ENCODE results near the gene PLAC8L1.

PLAC8L1 gene

DNA sequence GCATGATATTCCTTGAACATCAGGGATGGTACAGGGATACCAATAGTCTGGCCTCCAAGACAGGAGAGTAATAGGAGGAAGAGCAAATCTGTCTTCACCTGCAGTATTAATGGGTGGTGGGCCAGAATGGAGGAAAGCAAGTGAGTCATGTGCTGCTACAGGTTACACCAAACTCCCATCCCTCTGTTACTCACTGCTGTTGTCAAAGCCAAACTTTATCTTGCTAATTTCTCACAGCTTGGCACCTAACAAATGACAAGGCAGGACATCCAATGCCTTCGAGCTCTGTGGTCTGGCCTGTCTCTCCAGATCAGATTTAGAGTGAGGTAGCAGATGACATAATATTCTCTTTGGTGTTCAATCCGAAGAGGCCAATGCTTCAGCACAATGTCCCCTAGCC is 26.8 kb downstream of the PLAC8L1 start:
- no peak for DNase-seq

DNA sequence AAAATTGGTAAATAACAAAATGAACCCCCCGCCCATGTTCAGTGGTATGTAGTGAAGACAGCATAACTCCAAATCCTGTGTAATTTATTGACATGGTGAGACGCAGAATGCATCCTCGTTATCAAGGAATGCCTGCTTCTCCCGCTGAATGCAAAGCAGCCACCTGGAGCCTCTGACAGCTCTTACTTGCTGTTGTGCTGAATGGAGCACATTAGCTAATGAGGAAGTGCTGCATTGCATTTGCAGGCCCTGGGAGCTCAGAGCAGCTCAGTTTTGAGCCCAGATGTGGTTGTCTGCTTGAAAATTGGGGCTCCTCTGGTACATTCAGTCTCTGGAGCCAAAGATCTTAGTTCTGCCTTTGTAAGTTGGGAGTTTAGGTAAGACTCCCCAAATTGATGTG is 28.9 kb downstream of the PLAC8L1 start:
- no peak for DNase-seq

DNA sequence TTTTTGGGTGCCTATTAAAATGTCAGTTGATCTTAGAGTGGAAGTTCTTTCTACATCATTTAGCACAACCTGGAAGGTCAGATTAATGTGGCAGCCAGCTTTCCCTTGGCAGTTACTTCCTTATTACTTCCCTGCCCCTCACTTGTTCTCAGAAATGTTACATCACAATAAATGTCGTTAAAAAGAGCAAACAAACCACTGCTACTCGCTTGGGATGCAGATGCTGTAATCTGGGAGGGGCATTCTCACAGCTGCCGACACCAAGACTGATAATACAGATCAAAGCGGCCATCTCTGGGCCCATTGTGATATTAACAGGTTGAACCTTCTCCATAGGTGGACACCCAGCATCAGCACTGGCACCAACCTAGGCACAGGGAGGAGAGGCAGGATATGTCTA is 29.3 kb downstream of the PLAC8L1 start:
- DNase-seq: peak; percentile 30

DNA sequence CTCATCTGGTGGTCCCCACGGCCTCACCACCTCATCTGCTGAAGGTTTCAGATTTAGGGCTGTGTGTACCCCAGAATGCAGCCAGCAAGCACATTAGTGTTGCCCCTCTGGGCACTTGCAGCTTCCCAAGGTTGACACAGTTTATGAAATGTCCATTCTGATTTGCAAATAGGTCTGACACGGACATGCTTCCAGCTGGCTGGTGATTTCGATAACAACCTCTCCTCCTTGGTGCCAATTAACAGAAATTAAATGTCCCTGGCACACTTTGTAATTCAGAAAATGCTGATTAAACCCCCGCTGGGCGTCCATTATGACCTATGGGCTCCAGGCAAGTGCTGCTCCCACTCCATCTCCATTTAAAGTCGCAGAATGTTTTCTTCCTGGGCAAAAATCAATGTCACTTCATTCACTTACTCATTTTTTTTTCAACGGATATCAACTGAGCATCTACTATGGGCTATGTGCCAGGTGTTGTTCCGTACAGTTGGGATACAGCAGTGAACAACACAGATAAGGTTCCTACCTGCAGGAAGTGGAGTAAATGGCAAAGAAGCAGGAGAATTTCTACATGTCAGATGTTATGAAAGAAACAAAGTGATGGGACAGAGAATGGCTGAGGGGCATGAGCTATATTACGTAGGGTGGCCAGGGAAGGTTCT is 32.0 kb downstream of the PLAC8L1 start:
- no peak for DNase-seq

DNA sequence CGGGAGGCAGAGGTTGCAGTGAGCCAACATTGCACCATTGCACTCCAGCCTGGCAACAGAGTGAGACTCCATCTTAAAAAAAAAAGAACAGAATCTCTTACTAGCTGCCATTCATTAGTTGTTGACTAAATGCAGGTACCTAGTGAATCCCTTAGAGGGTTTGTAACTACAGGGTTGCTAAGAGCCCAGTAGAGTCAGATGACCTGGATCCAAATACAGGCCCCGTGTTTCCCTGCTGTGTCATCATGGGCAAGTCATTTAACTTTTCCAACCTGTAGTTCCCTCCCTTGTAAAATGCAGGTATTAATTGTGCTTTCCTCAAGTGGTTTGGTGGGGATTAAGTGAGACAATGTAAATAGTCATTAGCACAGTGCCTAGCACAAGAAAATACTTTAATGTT is 32.8 kb downstream of the PLAC8L1 start:
- DNase-seq: no peak

DNA sequence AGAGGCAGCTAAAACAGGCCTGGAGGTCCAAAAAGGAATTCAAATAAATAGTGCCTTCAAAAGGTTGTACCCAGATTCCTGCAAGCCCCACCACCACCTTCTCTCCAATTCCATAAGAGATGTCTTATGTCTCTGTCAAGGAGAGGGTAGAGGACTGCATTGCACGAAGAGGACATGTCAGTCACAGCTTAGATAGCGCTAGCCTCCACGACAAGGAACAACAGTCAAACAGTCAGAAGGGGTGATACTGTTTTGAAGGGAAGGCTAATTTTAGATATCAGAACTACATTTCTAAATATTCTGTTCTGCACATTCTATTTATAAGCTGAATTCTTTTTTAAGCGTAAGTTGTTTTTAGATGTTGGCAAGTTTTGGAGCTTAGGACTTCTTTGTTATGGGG is 34.2 kb downstream of the PLAC8L1 start:
- DNase-seq: no peak

DNA sequence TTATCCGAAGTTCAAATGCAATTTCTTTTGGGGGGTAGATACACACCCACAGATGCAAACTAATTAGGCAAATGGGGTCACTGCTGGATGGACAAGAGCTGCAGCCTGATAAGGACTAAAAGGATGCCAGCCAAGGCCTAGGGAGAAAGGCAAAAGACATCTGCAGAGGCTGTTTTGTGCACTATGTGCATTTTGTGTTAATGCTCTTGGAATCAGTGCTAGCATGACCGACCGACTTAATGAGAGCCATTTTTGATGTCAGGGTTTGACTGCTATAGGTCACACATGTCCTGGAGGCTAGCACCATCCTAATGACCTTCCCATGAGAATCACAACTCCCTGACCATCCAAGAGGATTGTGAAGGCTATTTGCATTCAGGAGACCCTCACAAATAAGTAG is 34.6 kb downstream of the PLAC8L1 start:
- no peak for DNase-seq

DNA sequence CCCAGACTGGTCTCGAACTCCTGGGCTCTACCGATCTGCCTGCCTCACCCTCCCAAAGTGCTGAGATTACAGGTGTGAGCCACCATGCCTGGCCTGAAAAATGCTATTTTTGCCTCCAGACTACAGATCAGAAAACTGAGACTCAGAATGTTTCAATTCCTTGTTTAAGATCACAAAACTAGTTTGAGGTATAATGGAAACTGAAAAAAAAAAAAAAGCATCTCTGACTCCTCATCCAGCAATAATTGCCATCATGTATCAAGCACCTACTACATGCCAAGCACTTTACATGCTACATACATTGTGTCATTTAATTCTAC is 35.6 kb downstream of the PLAC8L1 start:
- DNase-seq: no peak

DNA sequence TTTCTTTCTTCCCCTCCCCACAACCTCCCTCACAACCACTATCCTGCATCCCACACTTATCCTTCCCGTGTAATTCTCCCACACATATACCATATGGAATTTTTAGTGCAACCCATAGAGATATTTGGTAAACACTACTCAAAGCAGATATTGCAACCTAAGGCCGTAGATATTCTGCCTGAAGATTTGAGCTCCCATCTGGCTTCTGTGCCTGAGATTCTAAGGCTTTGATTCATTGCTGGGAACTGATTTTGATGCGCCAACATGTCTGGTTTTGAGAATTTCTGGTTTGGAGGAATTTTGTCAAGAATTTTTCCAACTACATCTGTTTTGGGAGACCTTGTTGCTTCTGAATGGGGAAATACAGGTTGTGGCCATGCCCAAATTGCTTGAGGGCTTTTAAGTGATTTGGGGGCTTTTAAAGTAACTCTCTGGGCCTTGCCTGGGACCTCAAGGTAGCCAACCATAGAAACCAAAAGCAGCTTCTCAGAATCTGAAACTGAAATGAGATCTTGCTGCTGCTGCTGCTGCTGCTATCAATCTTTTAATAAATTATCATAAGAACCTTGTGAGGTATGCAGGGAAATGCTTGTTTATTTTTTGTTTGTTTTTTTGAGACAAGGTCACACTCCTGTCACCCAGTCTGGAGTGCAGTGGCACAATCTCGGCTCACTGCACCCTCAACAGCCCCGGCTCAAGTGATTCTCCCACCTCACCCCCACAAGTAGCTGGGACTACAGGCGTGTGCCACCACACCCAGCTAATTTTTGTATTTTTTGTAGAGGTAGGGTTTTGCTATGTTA is 36.2 kb downstream of the PLAC8L1 start:
- DNase-seq: no peak

DNA sequence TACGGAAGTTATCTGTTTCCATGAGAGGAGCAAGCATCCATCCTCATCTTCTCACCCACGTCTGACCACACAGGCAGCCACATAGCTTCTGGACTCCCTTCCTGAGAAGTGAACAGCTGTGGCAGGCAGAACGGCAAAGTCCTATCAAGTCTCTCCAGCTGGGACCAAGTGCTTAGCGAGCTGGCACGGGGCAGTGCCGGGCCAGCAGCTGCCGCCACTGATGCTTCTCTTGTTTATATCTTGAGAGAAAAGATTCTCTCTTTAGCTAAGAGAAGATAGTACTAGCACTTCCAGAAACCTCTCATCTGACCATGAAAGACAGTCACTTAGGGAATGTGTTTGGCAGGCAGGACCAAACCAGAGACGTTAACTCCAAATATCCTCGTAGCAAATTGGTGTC is 37.2 kb downstream of the PLAC8L1 start:
- no peak for DNase-seq

DNA sequence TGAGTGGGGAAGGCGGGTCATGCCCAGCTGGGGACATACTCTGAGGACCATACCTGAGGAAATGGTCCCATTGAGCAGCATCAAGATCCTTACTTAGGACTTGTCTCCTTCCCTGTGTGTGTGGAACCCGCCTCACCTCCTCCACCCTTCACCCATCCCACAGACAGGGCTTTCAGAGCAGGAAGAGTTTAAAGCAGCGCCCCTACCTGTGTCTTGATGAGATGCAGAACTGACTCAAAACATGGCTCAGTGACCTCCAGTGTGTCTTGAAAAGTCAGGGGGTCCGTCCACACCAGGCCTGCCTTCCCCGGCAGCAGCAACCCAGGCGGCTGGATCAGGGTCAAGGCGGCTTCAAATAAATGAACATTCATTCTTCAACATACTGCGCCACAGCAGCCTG is 38.4 kb downstream of the PLAC8L1 start:
- DNase-seq: no peak

DNA sequence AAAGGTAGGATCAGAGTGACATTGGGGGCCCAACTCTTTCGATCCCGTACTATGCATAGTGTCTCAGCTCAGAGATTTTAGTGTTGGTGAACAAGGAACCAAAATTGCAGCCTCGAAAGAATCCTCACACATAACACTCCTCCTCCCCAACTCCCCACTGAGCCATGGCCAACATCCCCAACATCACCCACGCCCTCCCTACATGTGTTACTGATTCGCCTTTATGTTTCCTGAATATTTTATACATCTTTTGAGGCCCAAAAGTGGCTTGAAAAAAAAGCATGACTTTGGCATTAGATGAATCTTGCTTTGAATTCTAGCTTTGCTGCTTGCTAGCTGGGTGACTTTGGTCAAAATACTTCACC is 45.2 kb downstream of the PLAC8L1 start:
- DNase-seq: no peak

DNA sequence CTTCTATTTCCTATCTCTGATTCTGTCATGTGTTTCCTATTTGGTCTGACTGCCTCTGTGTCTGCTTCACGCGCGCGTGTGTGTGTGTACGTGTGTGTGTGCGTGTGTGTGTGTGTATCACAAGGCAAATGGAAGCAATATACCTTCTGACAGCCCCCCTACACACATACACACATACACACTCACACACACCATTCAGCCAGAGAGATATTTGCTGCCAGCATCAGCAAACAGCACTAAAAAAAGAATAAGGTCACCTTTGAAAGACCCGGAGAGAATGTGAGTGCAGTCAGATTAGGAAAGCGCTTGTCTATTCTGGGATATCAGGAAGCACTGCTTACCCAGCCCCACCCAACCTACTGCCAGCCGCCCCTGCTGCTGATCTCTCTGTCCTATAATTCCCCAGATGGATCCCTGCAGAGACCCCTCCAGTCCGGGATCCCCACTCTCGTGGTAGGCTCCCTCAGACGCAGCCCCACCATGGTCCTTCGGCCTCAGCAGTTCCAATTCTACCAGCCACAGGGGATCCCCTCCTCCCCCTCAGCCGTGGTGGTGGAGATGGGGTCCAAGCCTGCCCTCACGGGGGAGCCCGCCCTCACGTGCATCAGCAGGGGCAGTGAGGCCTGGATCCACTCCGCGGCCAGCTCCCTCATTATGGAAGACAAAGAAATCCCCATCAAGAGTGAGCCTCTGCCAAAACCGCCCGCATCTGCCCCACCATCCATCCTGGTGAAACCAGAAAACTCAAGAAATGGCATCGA is 45.7 kb downstream of the PLAC8L1 start:
- no peak for DNase-seq

DNA sequence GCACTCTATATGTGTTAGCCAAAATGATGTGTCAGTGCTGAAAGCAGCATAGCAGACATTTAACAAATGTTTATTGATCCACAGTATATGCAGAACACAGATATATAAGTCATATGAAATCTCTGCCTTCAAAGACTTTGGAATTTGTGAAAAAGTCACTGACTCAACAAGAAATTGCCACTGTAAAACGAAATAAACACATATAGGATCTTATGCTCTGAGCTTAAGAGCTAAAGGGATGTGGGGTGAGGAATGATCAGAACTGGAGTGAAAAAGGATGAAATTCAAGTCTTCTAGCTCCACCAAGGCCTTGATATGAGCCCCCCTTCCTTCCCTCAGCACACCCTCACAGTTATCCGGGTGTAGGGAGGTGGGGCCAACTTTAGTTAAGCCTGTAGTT is 49.9 kb downstream of the PLAC8L1 start:
- no peak for DNase-seq

DNA sequence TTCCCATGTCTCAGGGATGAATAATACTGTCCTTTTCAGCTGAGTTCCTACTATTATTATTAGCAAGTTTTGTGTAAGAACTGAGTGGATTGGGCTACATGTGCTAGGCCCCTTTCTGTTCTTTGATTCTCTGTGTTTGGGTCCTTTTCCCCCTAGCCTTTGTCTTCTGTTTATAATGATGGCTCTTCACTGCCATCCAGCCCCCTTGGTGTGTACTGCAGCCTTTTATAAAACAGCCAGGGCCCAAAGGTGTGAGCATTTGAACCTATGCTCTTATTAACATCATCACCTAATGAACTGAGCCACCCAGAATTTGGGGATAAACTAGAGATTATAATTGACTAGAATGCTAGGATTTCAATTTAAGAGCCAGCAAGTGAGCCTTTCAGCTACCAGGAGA is 52.6 kb downstream of the PLAC8L1 start:
- no peak for DNase-seq

DNA sequence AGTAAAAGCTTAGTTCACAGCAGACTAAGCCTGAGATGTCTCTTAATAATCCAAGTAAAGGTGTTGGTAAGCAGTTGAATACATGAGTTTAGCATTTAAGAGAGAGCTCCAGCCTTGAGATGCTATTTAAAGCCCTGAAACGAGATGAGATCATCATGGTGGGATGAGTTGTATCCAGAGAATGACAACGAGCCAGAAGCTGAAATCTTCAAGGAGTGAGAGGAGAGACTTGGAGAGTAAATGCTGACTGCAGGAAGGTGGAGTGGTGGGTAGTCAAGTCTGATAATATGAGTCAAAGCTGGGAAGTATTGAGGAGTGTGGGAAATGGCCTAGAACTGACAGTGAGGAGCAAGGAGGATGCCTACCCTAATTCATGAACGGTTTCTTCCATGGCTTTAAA is 53.7 kb downstream of the PLAC8L1 start:
- DNase-seq: no peak

DNA sequence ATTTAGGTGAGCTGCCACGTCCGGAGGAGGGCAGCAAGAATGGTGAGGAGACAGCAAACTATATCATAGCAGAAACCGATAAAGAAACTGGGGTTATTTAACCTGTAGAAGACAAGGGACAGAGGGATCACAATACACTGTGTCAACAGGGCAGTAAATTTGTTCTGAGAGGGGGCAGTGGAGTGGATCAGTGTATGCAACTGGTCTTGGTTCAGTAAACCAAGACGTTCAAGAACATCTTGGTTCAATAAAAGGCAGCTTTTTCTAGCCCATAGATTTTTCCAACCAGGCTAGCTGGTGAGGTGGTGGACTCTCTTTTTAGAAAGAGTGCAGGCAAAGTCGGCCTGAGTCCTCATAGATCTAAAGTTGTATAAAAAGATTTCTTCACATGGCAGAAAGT is 55.3 kb downstream of the PLAC8L1 start:
- DNase-seq: no peak

DNA sequence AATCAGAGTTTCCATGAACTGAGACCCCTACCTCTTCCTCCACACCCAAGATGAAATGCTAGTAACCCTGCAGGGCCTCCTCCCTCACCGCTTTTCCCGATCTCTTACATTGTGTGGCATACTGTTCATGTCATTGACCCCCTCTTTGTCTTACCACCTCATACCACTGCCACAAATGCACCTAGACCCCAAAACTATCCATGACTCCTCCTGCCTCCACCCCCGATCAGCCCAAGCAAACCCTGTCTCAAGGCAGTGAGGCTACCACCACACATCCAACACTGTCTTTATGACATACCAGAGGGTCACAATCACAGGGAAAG is 55.7 kb downstream of the PLAC8L1 start:
- DNase-seq: no peak

DNA sequence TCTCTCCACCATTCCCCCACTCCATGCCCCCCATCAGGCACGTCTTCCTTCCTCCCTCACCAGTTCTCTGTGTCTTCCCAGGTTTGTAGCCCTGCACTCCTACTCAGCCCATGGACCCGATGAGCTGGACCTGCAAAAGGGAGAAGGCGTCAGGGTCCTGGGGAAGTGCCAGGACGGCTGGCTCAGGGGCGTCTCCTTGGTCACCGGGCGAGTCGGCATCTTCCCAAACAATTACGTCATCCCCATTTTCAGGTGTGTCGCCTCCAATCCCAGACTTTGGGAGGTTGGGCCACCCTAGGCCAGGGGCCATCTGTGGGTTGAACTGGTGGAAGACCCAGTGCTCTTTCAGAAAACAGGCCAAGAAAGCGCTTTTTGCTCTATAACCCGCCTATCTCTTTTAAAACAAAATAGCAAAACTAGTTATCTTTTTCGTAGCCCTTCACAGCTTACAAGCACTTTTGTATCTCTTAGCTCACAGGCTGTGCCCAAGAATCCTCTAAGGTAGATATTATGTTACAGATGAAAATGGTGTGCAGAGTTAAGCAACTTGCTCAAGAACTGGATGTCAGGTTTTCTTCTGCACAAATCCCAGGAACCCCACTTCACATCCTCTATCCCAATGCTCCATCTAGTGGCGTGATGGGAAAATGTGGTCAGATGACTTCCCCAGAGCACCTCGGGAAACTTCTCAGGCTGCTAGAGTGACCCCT is 56.2 kb downstream of the PLAC8L1 start:
- peak; percentile 52 for DNase-seq

DNA sequence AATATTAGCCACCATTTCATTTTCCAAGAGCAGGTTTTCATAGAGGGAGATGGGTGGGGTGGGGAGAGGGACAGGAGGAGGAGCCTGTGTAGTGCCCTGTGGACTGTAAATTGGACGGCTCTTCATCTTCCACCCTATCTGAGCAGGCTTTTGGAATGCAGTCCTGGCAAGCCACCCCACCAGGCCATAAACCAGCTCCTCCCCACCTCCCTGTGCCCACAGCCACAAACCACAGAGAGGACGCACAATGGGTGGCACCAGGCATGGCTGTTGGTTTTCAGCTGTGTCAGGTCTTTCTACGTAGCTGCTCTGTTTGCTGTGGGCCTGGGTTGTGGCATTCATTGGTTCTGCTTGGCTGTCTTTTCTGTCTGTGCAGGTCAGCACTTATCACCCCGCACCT is 58.0 kb downstream of the PLAC8L1 start:
- no peak for DNase-seq

DNA sequence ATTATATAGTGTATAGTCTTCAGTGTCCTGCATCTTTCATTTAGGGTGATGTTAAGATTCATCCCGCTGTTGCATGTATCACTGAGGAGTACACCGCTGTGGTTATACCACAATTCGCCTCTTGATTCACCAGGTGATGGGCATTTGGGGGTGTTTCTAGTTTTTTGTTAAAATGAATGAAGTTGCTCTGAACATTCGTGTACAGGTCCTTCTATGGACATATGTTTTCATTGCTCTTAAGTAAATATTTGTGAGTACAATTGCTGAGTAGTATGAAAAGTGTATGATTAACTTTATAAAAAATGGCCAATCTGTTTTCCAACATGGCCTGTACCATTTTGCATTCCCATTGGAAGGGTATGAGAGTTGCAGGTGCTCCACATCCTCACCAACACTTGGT is 61.7 kb downstream of the PLAC8L1 start:
- DNase-seq: no peak

DNA sequence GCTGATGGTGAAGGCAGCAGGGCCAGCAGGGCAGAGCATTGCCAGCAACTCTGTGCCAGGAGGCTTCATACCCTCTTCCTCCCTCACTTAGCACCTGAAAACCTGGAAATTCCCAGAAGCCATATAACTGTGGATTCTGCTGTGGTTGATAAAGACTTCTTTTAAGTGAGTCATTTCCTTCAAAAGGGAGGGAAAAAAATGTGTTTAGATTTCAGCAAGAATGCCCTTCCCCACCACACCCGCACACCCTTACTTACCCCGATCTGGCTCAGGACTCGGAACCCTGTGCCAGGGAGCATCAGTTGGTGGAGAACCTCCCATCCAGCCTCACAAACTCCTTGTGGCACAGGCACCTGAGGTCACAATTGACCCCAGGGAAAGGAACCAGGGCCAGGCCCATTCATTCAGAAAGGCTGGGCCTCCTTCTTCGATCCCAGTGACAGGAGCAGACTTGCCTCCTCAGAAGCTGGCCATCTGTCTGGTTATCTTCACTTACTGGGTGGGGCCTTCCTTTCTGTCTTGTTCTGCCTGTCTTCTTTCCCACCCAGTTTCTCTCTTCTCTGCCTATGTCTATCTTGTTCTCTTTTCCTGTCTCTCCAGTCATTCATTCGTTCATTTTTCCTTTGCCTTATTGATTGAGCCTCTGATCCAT is 62.6 kb downstream of the PLAC8L1 start:
- no peak for DNase-seq

DNA sequence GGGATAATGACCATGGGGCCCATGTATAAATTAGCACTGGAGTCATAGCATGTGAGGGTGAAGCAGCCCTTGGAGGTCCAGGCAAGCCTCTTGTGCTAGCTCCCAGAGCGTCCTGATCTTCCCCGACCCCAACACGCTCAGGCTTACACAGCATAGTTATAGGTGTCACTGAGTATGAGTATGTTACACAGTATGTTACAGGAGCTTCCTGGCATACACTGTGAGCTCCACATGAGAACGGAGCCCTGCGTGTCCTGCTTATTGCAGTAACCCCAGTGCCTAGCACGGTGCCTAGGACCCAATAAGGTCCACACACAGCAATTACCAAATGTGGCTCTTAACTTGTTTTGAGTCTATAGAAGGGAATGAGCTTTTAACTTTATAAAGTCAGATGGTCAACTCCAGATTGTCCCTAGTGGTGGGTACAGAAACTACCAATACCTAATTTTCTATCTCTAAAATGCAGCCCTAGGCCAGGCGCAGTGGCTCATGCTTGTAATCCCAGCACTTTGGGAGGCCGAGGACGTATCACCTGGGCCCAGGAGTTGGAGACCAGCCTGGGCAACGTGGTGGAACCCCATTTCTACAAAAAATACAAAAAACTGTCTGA is 64.1 kb downstream of the PLAC8L1 start:
- peak; percentile 21 for DNase-seq
